ENCODE results near the gene UBFD1.
"Not testable (repeated sequence)": the region's sequence is repeated elsewhere in the genome, so short reads cannot be mapped to it uniquely, and the experiment has no call there.

Gene UBFD1

DNA sequence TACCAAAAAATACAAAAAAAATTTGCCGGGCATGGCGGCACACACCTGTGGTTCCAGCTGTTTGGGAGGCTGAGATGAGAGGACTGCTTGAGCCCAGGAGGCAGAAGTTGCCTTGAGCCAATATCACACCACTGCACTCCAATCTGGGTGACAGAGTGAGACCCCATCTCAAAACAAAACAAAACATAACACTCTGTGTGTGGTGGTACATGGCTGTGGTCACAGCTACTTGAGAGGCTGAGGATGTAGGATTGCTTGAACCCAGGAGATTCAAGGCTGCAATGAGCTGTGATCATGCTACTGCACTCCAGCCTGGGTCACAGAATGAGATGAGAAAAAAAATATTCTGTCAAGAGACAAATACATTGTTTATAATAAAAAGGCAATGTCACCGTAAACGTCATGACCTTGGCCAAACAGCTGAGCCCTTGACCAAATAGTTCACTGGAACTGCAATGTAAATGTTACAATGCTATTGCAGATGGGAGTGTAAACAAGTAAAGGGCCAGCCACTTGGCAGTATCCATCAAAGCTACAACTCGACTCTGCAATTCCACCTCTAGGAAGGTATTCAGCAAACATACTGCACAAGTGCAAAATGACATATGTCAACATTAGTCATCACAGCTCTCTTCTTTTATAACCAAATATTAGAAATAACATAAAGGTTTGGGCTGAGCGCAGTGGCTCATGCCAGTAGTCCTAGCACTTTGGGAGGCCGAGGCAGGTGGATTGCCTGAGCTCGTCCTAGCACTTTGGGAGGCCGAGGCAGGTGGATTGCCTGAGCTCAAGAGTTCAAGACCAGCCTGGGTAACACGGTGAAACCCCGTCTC is 17.3 kb upstream of the UBFD1 start:
- DNase-seq: no peak
- in situ Hi-C loops (cut with HindIII; ENCODE audit: low pct_ligation_motif_present, low sequenced_read_pairs): no loop called here
- Histone ChIP-seq H3K4me3 (ENCODE audit: low read depth, low read length) (no peak overlapping the region), H3K27me3 (replicated peaks) (no peaks in the 10 kb centered on the region), H3K36me3 (replicated peaks) (peaks cover 14% of the 10 kb centered on the region), H3K27ac (no peak overlapping the region)
- TF ChIP-seq, protein P1, sequence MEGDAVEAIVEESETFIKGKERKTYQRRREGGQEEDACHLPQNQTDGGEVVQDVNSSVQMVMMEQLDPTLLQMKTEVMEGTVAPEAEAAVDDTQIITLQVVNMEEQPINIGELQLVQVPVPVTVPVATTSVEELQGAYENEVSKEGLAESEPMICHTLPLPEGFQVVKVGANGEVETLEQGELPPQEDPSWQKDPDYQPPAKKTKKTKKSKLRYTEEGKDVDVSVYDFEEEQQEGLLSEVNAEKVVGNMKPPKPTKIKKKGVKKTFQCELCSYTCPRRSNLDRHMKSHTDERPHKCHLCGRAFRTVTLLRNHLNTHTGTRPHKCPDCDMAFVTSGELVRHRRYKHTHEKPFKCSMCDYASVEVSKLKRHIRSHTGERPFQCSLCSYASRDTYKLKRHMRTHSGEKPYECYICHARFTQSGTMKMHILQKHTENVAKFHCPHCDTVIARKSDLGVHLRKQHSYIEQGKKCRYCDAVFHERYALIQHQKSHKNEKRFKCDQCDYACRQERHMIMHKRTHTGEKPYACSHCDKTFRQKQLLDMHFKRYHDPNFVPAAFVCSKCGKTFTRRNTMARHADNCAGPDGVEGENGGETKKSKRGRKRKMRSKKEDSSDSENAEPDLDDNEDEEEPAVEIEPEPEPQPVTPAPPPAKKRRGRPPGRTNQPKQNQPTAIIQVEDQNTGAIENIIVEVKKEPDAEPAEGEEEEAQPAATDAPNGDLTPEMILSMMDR (IDR thresholded peaks at IDR 0.05; ENCODE audit: low read depth, low read length, missing control alignments): no peak

DNA sequence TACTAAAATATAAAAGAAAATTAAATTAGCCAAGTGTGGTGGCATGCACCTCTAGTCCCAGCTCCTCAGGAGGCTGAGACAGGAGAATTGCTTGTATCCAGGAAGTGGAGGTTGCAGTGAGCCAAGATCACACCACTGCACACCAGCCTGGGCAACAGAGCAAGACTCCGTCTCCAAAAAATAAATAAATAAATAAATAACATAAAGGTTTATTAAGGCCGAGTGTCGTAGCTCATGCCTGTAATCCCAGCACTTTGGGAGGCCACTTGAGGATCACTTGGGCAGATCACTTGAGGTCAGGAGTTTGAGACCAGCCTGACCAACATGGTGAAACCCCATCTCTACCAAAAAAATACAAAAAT is 16.7 kb upstream of the UBFD1 start:
- in situ Hi-C loops (cut with HindIII; ENCODE audit: low pct_ligation_motif_present, low sequenced_read_pairs); DNase-seq; H3K27me3 ChIP-seq (replicated peaks); H3K4me3 ChIP-seq (ENCODE audit: low read depth, low read length); H3K27ac ChIP-seq: not testable (repeated sequence)
- peaks cover 14% of the 10 kb centered on the region for H3K36me3 ChIP-seq (replicated peaks)

DNA sequence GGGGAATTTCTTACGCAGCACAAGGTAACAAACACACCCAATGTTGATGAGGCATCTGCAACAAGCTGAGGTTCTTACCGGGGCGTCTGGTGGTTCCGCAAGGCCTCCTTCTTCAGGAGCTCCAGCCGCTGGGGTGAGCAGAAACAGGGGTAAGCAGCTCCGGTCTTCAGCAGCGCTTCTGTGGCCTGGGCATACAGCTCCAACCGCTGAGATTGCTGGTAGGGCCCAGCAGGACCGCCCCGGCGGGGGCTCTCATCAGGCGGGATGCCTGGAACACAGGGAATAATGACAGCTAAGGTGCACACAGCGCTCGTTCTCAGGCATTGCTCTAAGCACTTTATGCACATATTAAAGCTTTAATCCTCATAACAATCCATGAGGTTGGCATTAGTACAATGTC is 13.1 kb upstream of the UBFD1 start:
- TF ChIP-seq, protein P1 (IDR thresholded peaks at IDR 0.05; ENCODE audit: low read depth, low read length, missing control alignments): no peak
- DNase-seq: no peak
- peaks cover 31% of the 10 kb centered on the region for H3K36me3 ChIP-seq (replicated peaks)
- no peak overlapping the region for H3K27ac ChIP-seq
- in situ Hi-C loops (cut with HindIII; ENCODE audit: low pct_ligation_motif_present, low sequenced_read_pairs): no loop called here
- no peaks in the 10 kb centered on the region for H3K27me3 ChIP-seq (replicated peaks)
- no peak overlapping the region for H3K4me3 ChIP-seq (ENCODE audit: low read depth, low read length)

DNA sequence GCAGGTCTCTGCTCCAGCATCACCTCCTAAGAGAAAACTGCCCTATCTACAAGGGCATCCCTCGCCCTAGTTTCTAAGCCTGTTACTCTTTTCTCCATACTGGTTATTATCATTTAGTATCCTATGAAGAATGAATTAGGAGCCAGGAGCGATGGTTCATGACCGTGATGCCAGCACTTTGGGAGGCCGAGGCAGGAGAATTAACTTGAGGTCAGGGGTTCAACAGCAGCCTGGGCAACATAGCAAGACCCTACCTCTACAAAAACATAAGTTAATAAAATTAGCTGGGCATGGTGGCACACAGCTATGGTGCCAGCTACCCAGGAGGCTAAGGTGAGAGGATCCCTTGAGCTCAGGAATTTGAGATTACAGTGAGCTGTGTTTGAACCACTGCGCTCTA is 7.6 kb upstream of the UBFD1 start:
- Histone ChIP-seq H3K27me3 (replicated peaks) (no peaks in the 10 kb centered on the region), H3K27ac (no peak overlapping the region), H3K36me3 (replicated peaks) (peaks cover 37% of the 10 kb centered on the region), H3K4me3 (ENCODE audit: low read depth, low read length) (no peak overlapping the region)
- in situ Hi-C loops (cut with HindIII; ENCODE audit: low pct_ligation_motif_present, low sequenced_read_pairs): no loop called here
- TF ChIP-seq, protein P1 (IDR thresholded peaks at IDR 0.05; ENCODE audit: low read depth, low read length, missing control alignments): no peak
- DNase-seq: no peak

DNA sequence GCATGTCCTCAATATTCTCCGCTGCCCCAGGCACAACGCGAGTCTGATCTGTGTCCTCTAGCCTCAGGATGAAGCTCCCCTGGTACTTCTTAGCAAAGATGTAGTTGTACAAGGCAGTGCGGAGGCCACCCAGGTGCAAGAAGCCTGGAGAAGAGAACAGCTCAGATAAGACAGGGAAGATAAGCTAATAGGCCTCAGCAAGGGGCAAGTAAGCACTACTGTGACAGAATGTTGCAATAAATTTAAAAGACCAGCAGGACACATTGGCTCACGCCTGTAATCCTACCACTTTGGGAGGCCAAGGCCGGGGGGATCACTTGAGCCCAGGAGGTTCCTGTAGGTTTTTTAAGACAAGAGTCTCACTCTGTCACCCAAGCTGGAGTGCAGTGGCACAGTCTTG is 5.4 kb upstream of the UBFD1 start:
- H3K36me3 ChIP-seq (replicated peaks): peaks cover 31% of the 10 kb centered on the region
- DNase-seq: no peak
- H3K27ac ChIP-seq: no peak overlapping the region
- no peaks in the 10 kb centered on the region for H3K27me3 ChIP-seq (replicated peaks)
- no peak overlapping the region for H3K4me3 ChIP-seq (ENCODE audit: low read depth, low read length)
- in situ Hi-C loops (cut with HindIII; ENCODE audit: low pct_ligation_motif_present, low sequenced_read_pairs): no loop called here
- TF ChIP-seq, protein P1 (IDR thresholded peaks at IDR 0.05; ENCODE audit: low read depth, low read length, missing control alignments): no peak

DNA sequence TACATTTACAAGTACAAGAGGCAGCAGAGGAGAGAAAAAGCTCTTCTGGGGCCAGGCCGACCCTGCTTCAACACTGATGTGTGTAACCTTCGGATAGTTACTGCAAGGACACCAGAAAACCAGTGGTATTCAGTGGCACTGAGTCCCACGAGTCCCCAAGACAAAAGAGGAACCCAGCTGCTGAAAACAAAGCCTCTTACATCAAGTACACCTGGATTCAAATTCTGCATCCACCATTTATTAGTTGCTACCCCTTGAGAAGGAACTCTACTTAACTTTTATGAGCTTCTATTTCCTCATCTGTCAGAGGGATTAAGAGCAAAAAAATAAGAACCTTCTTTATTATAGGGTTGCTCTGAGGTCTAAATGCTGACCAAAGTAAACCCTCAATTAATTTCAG is 3.0 kb upstream of the UBFD1 start:
- Histone ChIP-seq H3K4me3 (ENCODE audit: low read depth, low read length) (no peak overlapping the region), H3K27ac (no peak overlapping the region), H3K27me3 (replicated peaks) (no peaks in the 10 kb centered on the region), H3K36me3 (replicated peaks) (peaks cover 19% of the 10 kb centered on the region)
- TF ChIP-seq, protein P1 (IDR thresholded peaks at IDR 0.05; ENCODE audit: low read depth, low read length, missing control alignments): no peak
- in situ Hi-C loops (cut with HindIII; ENCODE audit: low pct_ligation_motif_present, low sequenced_read_pairs): no loop called here
- DNase-seq: no peak

All from brain microvascular endothelial cell (primary cell).